ENCODE measurements around the gene PAMR1.
A peak's percentile ranks its signal among the peaks of the same experiment; 100 is the strongest.

GRCh38 chr11:35391922-35392688, 133.3 kb downstream of the PAMR1 start:
- no peak for TF ChIP-seq EZH2 (IDR thresholded peaks at IDR 0.05; ENCODE audit: low read length, missing control alignments)
- TF ChIP-seq CTCF (conservative IDR thresholded peaks at IDR 0.05 in 1 of 2, IDR thresholded peaks at IDR 0.05 in 1 of 2; ENCODE audit: low read depth in 1 of 2, low read length in 2 of 2) = peak; percentile 82 to 91

Measured in fibroblast of lung (primary cell).